ENCODE measurements around the gene ABCF1. TPM values are rescaled to one million over a fixed set of nuclear protein-coding genes. Genes with fewer than 3 reads are reported as not detected.

Gene ABCF1
- total RNA-seq, 3 donors from 2014 or later (not counting 1 experiment from before 2014, with no cell fraction given) = 91.4 to 138 (median 138) TPM

DNA sequence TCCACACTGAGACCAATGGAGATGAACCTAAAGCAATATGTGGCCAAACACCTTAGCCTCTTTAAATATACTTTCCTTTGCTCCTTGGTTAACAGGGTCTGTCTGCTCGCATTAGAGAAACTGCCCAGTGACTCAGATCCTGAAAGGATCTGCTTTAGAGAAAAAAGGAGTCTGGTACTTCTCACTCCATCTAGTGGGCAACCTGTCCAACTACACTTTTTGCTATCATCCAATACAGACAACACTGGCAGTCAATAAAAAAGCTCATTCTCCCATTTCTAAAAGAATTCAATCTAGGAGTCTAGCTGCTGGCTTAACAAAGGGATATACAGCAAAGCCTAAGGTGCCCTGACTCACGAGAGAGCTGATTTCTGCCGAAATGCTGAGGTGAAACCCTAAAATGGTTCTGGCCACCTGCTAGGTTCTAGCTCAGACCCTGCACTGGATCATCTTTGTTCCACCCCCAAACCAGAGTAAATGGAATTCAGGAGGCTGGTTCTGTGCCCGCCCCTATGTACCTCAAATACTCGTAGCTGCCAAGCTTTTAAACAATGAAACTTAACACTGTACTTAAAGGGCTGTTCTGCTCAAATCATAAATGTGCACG, 26.5 kb upstream of the ABCF1 start:
- H3K27ac ChIP-seq (ENCODE audit: low read length) = no peak overlapping the region
- ATAC-seq (peak; percentile 45 to 70 (median 61)), DNase-seq (peak in 1 of 2 donors; percentile 73)
- peak overlapping the region; percentile 35 for H3K4me3 Mint-ChIP-seq
- H3K4me1 Mint-ChIP-seq = peaks cover 32 to 34% of the 10 kb centered on the region in 2 donors
- TF ChIP-seq, protein P1, sequence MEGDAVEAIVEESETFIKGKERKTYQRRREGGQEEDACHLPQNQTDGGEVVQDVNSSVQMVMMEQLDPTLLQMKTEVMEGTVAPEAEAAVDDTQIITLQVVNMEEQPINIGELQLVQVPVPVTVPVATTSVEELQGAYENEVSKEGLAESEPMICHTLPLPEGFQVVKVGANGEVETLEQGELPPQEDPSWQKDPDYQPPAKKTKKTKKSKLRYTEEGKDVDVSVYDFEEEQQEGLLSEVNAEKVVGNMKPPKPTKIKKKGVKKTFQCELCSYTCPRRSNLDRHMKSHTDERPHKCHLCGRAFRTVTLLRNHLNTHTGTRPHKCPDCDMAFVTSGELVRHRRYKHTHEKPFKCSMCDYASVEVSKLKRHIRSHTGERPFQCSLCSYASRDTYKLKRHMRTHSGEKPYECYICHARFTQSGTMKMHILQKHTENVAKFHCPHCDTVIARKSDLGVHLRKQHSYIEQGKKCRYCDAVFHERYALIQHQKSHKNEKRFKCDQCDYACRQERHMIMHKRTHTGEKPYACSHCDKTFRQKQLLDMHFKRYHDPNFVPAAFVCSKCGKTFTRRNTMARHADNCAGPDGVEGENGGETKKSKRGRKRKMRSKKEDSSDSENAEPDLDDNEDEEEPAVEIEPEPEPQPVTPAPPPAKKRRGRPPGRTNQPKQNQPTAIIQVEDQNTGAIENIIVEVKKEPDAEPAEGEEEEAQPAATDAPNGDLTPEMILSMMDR (IDR thresholded peaks at IDR 0.05) = peak; percentile 78
- H3K9me3 Mint-ChIP-seq = no peaks in the 10 kb centered on the region
- intact Hi-C loops (cut with micrococcal nuclease) = loop anchor here (1.0 to 5.0 kb wide), 2 partner anchors 61 to 73 kb away; partner anchors contain the start of genes MRPS18B and PPP1R10
- WGBS (ENCODE audit: insufficient coverage) = 48% methylated on average over 6 of the region's 6 CpGs
- peaks cover 8% of the 10 kb centered on the region for H3K36me3 Mint-ChIP-seq
- H3K27ac Mint-ChIP-seq = peak overlapping the region; percentile 65 to 69
- no peaks in the 10 kb centered on the region for H3K27me3 ChIP-seq (ENCODE audit: control insufficient read depth, insufficient read depth, low read length)
- H3K27me3 Mint-ChIP-seq (ENCODE audit: low read depth in 2 of 2) = no peaks in the 10 kb centered on the region
- no peaks in the 10 kb centered on the region for H3K9me3 ChIP-seq (ENCODE audit: control insufficient read depth, insufficient read depth, low read length)
- H3K4me3 ChIP-seq (ENCODE audit: low read length) = no peak overlapping the region
- H3K36me3 ChIP-seq (ENCODE audit: control insufficient read depth, insufficient read depth, low read length) = peaks cover 21% of the 10 kb centered on the region
- peaks cover 30% of the 10 kb centered on the region for H3K4me1 ChIP-seq (ENCODE audit: control insufficient read depth, insufficient read depth, low read length)

DNA sequence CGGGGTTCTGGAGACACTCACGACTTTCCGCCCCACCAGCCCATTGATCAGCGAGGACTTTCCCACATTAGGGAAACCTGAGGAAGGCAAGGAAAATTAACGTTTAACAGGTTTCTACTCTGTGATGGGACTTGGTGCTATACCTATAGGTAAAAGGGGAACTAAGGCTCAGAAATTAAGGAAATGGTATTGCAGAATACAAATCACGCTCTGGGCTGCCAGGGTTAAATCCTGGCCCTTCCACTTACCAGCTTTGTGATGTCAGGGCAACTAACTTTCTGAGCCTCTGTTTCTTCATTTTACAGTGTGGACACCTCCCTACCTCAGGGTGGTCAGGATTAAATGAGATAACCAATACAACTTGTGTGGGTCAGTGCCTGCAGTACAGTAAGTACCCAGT, 23.8 kb upstream of the ABCF1 start:
- no peaks in the 10 kb centered on the region for H3K27me3 Mint-ChIP-seq (ENCODE audit: low read depth in 2 of 2)
- peaks cover 24% of the 10 kb centered on the region in 2 donors for H3K4me1 Mint-ChIP-seq
- intact Hi-C loops (cut with micrococcal nuclease) = no loop called here
- TF ChIP-seq, protein P1 (IDR thresholded peaks at IDR 0.05) = no peak
- H3K36me3 Mint-ChIP-seq = peaks cover 26% of the 10 kb centered on the region
- H3K9me3 Mint-ChIP-seq = no peaks in the 10 kb centered on the region
- H3K4me3 Mint-ChIP-seq = no peak overlapping the region
- WGBS (ENCODE audit: insufficient coverage) = 93% methylated on average over 6 of the region's 6 CpGs
- no peaks in the 10 kb centered on the region for H3K27me3 ChIP-seq (ENCODE audit: control insufficient read depth, insufficient read depth, low read length)
- no peak overlapping the region for H3K27ac ChIP-seq (ENCODE audit: low read length)
- DNase-seq = no peak
- no peak overlapping the region for H3K4me3 ChIP-seq (ENCODE audit: low read length)
- H3K4me1 ChIP-seq (ENCODE audit: control insufficient read depth, insufficient read depth, low read length) = peaks cover 21% of the 10 kb centered on the region
- H3K27ac Mint-ChIP-seq = no peak overlapping the region
- ATAC-seq = no peak
- peaks cover 35% of the 10 kb centered on the region for H3K36me3 ChIP-seq (ENCODE audit: control insufficient read depth, insufficient read depth, low read length)
- no peaks in the 10 kb centered on the region for H3K9me3 ChIP-seq (ENCODE audit: control insufficient read depth, insufficient read depth, low read length)

- H3K36me3 Mint-ChIP-seq = peaks cover 26% of the 10 kb centered on the region
- TF ChIP-seq, protein P1 (IDR thresholded peaks at IDR 0.05) = no peak
- no peaks in the 10 kb centered on the region for H3K27me3 ChIP-seq (ENCODE audit: control insufficient read depth, insufficient read depth, low read length)
- 95% methylated on average over 2 of the region's 2 CpGs for WGBS (ENCODE audit: insufficient coverage)
- peaks cover 44% of the 10 kb centered on the region for H3K36me3 ChIP-seq (ENCODE audit: control insufficient read depth, insufficient read depth, low read length)
- H3K27me3 Mint-ChIP-seq (ENCODE audit: low read depth in 2 of 2) = no peaks in the 10 kb centered on the region
- H3K4me1 Mint-ChIP-seq = peaks cover 15 to 24% of the 10 kb centered on the region in 2 donors
- H3K27ac Mint-ChIP-seq = no peak overlapping the region
- intact Hi-C loops (cut with micrococcal nuclease) = no loop called here
- no peak overlapping the region for H3K27ac ChIP-seq (ENCODE audit: low read length)
- no peak overlapping the region for H3K4me3 Mint-ChIP-seq
- no peaks in the 10 kb centered on the region for H3K9me3 Mint-ChIP-seq
- peaks cover 14% of the 10 kb centered on the region for H3K4me1 ChIP-seq (ENCODE audit: control insufficient read depth, insufficient read depth, low read length)
- no peak overlapping the region for H3K4me3 ChIP-seq (ENCODE audit: low read length)
- no peak for ATAC-seq
- H3K9me3 ChIP-seq (ENCODE audit: control insufficient read depth, insufficient read depth, low read length) = no peaks in the 10 kb centered on the region
- no peak for DNase-seq
Observed at GRCh38 chr6:30548375-30548774, 22.9 kb upstream of the ABCF1 start.

DNA sequence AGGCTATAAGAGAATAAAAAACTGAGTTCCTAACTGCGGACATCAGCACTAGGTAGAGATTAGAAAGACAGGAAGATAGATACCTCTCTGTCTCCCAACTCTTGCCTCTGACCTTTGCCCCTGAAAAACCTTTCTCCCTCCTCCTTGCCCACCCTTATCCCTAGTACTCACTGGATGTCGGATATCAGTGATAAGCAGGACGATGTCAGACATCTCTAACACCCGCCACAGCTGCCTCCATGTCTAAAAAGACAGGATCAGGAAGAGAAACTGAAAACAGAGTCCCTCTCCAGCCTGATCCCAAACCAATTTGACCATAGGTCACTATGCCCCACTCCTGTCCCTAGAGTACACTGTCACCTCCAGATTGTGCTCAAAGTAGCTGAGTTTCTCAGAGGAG, 16.8 kb upstream of the ABCF1 start:
- no peak for DNase-seq
- H3K9me3 ChIP-seq (ENCODE audit: control insufficient read depth, insufficient read depth, low read length) = no peaks in the 10 kb centered on the region
- no peak for ATAC-seq
- no peak overlapping the region for H3K4me3 ChIP-seq (ENCODE audit: low read length)
- H3K36me3 Mint-ChIP-seq = peaks cover 19% of the 10 kb centered on the region
- no peaks in the 10 kb centered on the region for H3K9me3 Mint-ChIP-seq
- H3K36me3 ChIP-seq (ENCODE audit: control insufficient read depth, insufficient read depth, low read length) = peaks cover 31% of the 10 kb centered on the region
- H3K27ac Mint-ChIP-seq = peak overlapping the region; percentile 98 to 100
- no peaks in the 10 kb centered on the region for H3K27me3 Mint-ChIP-seq (ENCODE audit: low read depth in 2 of 2)
- H3K4me1 ChIP-seq (ENCODE audit: control insufficient read depth, insufficient read depth, low read length) = peaks cover 24% of the 10 kb centered on the region
- H3K27ac ChIP-seq (ENCODE audit: low read length) = no peak overlapping the region
- TF ChIP-seq, protein P1 (IDR thresholded peaks at IDR 0.05) = no peak
- H3K4me3 Mint-ChIP-seq = peak overlapping the region; percentile 98
- WGBS (ENCODE audit: insufficient coverage) = 93% methylated on average over 4 of the region's 4 CpGs
- no peaks in the 10 kb centered on the region for H3K27me3 ChIP-seq (ENCODE audit: control insufficient read depth, insufficient read depth, low read length)
- H3K4me1 Mint-ChIP-seq = peaks cover 29 to 51% of the 10 kb centered on the region in 2 donors
- intact Hi-C loops (cut with micrococcal nuclease) = no loop called here
